Neural cell (in vitro differentiated cells): Measurements from ENCODE around the gene CLNK.

Experiments
- EP300 ChIP-seq: fragments of 450-650 bp; conservative IDR thresholded peaks from 2 replicates; pipeline ENCODE4 v1.6.1; 2014; ENCODE audit warnings: antibody characterized with exemption, mild to moderate bottlenecking, moderate library complexity; ENCODE audit not compliant: poor library complexity, severe bottlenecking
- EZH2 ChIP-seq: fragments of 200-600, 300-800 bp; shearing (Covaris generic), sonication (generic); IDR thresholded peaks from 2 replicates; pipeline ENCODE4 v1.6.1; 2014; ENCODE audit warnings: antibody characterized with exemption, low read length, borderline replicate concordance, mild to moderate bottlenecking; ENCODE audit not compliant: insufficient read depth, poor library complexity, severe bottlenecking
- MXI1 ChIP-seq: fragments of 450-650 bp; conservative IDR thresholded peaks from 2 replicates; pipeline ENCODE4 v1.6.1; 2014; ENCODE audit warnings: antibody characterized with exemption, mild to moderate bottlenecking; ENCODE audit not compliant: poor library complexity, severe bottlenecking
- POLR2AphosphoS5 ChIP-seq: IDR thresholded peaks from 2 replicates; pipeline ENCODE4 v1.6.1; 2012
- REST ChIP-seq: IDR thresholded peaks from 2 replicates; pipeline ENCODE4 v1.6.1; 2012; ENCODE audit warnings: borderline replicate concordance
- TAF1 ChIP-seq: IDR thresholded peaks from 2 replicates; pipeline ENCODE4 v1.6.1; 2012; ENCODE audit warnings: low read depth
- TF ChIP-seq, protein P1 (sequence below): fragments of 450-650 bp; IDR thresholded peaks from 2 replicates; pipeline ENCODE4 v1.5.1; 2014; ENCODE audit warnings: antibody characterized with exemption, mild to moderate bottlenecking, moderate library complexity; ENCODE audit not compliant: poor library complexity, severe bottlenecking

GRCh38 chr4:10490996-10491395 is 193.6 kb downstream of the CLNK start:
- TF ChIP-seq, protein P1, sequence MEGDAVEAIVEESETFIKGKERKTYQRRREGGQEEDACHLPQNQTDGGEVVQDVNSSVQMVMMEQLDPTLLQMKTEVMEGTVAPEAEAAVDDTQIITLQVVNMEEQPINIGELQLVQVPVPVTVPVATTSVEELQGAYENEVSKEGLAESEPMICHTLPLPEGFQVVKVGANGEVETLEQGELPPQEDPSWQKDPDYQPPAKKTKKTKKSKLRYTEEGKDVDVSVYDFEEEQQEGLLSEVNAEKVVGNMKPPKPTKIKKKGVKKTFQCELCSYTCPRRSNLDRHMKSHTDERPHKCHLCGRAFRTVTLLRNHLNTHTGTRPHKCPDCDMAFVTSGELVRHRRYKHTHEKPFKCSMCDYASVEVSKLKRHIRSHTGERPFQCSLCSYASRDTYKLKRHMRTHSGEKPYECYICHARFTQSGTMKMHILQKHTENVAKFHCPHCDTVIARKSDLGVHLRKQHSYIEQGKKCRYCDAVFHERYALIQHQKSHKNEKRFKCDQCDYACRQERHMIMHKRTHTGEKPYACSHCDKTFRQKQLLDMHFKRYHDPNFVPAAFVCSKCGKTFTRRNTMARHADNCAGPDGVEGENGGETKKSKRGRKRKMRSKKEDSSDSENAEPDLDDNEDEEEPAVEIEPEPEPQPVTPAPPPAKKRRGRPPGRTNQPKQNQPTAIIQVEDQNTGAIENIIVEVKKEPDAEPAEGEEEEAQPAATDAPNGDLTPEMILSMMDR = no peak
- no peak for TF ChIP-seq POLR2AphosphoS5
- no peak for TF ChIP-seq TAF1
- no peak for TF ChIP-seq EP300
- no peak for TF ChIP-seq MXI1
- TF ChIP-seq REST = no peak
- TF ChIP-seq EZH2 = no peak
